Uterus (tissue), 4 donors: ENCODE data around the gene PITPNM3. TPM values are rescaled to one million over a fixed set of nuclear protein-coding genes. Genes with fewer than 3 reads are reported as not detected.

ENCODE experiments used
- DNase-seq, 2 donors: peaks; one replicate each; pipeline ENCODE4 v3.0.0-alpha.2; 2019 to 2020
- H3K27ac ChIP-seq, 2 donors: fragments of 200-600 bp; sonication (generic); 1 replicate in 1 of 2; 2 replicates in 1 of 2; pipeline ENCODE4 v1.5.1; 2016 to 2018
- H3K27me3 ChIP-seq, 2 donors: fragments of 200-600 bp; sonication (generic); one replicate each; pipeline ENCODE4 v1.5.1; 2018 to 2019; ENCODE audit warnings: control low read depth in 1 of 2
- H3K36me3 ChIP-seq, 2 donors: fragments of 200-600 bp; sonication (generic); one replicate each; pipeline ENCODE4 v1.5.1; 2019; ENCODE audit warnings: control low read depth in 1 of 2
- H3K4me1 ChIP-seq, 2 donors: fragments of 200-600 bp; sonication (generic); one replicate each; pipeline ENCODE4 v1.5.1; 2018 to 2019; ENCODE audit warnings: control low read depth in 1 of 2
- H3K4me3 ChIP-seq, 2 donors: fragments of 200-600 bp; sonication (generic); 1 replicate in 1 of 2; 2 replicates in 1 of 2; pipeline ENCODE4 v1.5.1; 2018 to 2019; ENCODE audit warnings: mild to moderate bottlenecking in 1 of 2
- H3K9me3 ChIP-seq, 2 donors: fragments of 200-600 bp; sonication (generic); one replicate each; pipeline ENCODE4 v1.5.1; 2019; ENCODE audit warnings: control low read depth in 1 of 2
- CTCF ChIP-seq, 4 experiments: fragments of 200-600 bp in 2 of 4; fragments of 450-650 bp in 2 of 4; sonication (generic) in 2 of 4; IDR thresholded peaks; one replicate each; pipeline ENCODE4 v1.5.1; 2016 to 2019; ENCODE audit warnings: antibody characterized with exemption in 4 of 4, mild to moderate bottlenecking in 2 of 4, moderate library complexity in 1 of 4
- POLR2A ChIP-seq, 2 donors: fragments of 450-650 bp; IDR thresholded peaks; one replicate each; pipeline ENCODE4 v1.6.1; 2016; ENCODE audit warnings: antibody characterized with exemption in 2 of 2, mild to moderate bottlenecking in 1 of 2, moderate library complexity in 1 of 2
- intact Hi-C: fragments of 100-400 bp; cut with DNase I; formaldehyde crosslinking; loops from one replicate; pipeline ENCODE4 v1.15.1; 2023; ENCODE audit warnings: low total_unique reads
- total RNA-seq, 4 donors: library from RNA; depleted of rRNA in 3 of 4; stranded (reverse); fragments of >200 nt in 3 of 4; gene quantifications; one replicate each; pipeline versions ENCODE4 v1.1.0 to v1.2.4, GENCODE V29; 2014 to 2023
- donor health status: DM: yes; HTN: yes; CAD: no.

PITPNM3 gene
- total RNA-seq, 4 donors from 2014 or later = 0.59 to 9.3 (median 6.1) TPM

- H3K27me3 ChIP-seq = no peaks in the 10 kb centered on the region
- no peaks in the 10 kb centered on the region for H3K4me1 ChIP-seq
- no peaks in the 10 kb centered on the region for H3K36me3 ChIP-seq
- no peak overlapping the region for H3K4me3 ChIP-seq
- no peak for DNase-seq
- TF ChIP-seq POLR2A (IDR thresholded peaks at IDR 0.05) = no peak
- intact Hi-C loops = no loop called here
- no peaks in the 10 kb centered on the region for H3K9me3 ChIP-seq
- H3K27ac ChIP-seq = no peak overlapping the region
These were observed 34.8 kb downstream of the PITPNM3 start for GRCh38 chr17:6521586-6521985.

GRCh38 chr17:6517062-6517461, 39.3 kb downstream of the PITPNM3 start:
- no peak for TF ChIP-seq POLR2A (IDR thresholded peaks at IDR 0.05)
- no peak for TF ChIP-seq CTCF (IDR thresholded peaks at IDR 0.05)
- H3K27ac ChIP-seq = no peak overlapping the region
- no peaks in the 10 kb centered on the region for H3K9me3 ChIP-seq
- no peaks in the 10 kb centered on the region for H3K27me3 ChIP-seq
- no peaks in the 10 kb centered on the region for H3K4me1 ChIP-seq
- H3K4me3 ChIP-seq = no peak overlapping the region
- DNase-seq = no peak
- no peaks in the 10 kb centered on the region for H3K36me3 ChIP-seq
- intact Hi-C loops = no loop called here

- no peaks in the 10 kb centered on the region for H3K4me1 ChIP-seq
- intact Hi-C loops = no loop called here
- H3K36me3 ChIP-seq = no peaks in the 10 kb centered on the region
- no peak for DNase-seq
- no peaks in the 10 kb centered on the region for H3K27me3 ChIP-seq
- no peak for TF ChIP-seq CTCF (IDR thresholded peaks at IDR 0.05)
- no peak for TF ChIP-seq POLR2A (IDR thresholded peaks at IDR 0.05)
- no peaks in the 10 kb centered on the region for H3K9me3 ChIP-seq
- H3K27ac ChIP-seq = no peak overlapping the region
- H3K4me3 ChIP-seq = no peak overlapping the region
These were observed 42.0 kb downstream of the PITPNM3 start for GRCh38 chr17:6514371-6514770.

GRCh38 chr17:6512552-6512951, 43.8 kb downstream of the PITPNM3 start:
- no peak for DNase-seq
- Histone ChIP-seq H3K9me3 (no peaks in the 10 kb centered on the region), H3K4me1 (no peaks in the 10 kb centered on the region), H3K4me3 (no peak overlapping the region), H3K27me3 (no peaks in the 10 kb centered on the region), H3K27ac (no peak overlapping the region), H3K36me3 (no peaks in the 10 kb centered on the region)
- TF ChIP-seq POLR2A (IDR thresholded peaks at IDR 0.05) (no peak), CTCF (IDR thresholded peaks at IDR 0.05) (no peak)
- intact Hi-C loops = no loop called here

- TF ChIP-seq CTCF (IDR thresholded peaks at IDR 0.05) = no peak
- no peak for TF ChIP-seq POLR2A (IDR thresholded peaks at IDR 0.05)
- intact Hi-C loops = no loop called here
- H3K27ac ChIP-seq = no peak overlapping the region
- DNase-seq = no peak
- H3K36me3 ChIP-seq = no peaks in the 10 kb centered on the region
- H3K9me3 ChIP-seq = no peaks in the 10 kb centered on the region
- H3K4me1 ChIP-seq = no peaks in the 10 kb centered on the region
- no peak overlapping the region for H3K4me3 ChIP-seq
- no peaks in the 10 kb centered on the region for H3K27me3 ChIP-seq
These were observed 45.9 kb downstream of the PITPNM3 start for GRCh38 chr17:6510321-6510977.

GRCh38 chr17:6509921-6510320, 46.4 kb downstream of the PITPNM3 start:
- TF ChIP-seq POLR2A (IDR thresholded peaks at IDR 0.05) = no peak
- no peak for TF ChIP-seq CTCF (IDR thresholded peaks at IDR 0.05)
- Histone ChIP-seq H3K27me3 (no peaks in the 10 kb centered on the region), H3K9me3 (no peaks in the 10 kb centered on the region), H3K4me3 (no peak overlapping the region), H3K27ac (no peak overlapping the region), H3K36me3 (no peaks in the 10 kb centered on the region), H3K4me1 (no peaks in the 10 kb centered on the region)
- intact Hi-C loops = no loop called here
- DNase-seq = no peak
